CD4-positive, alpha-beta T cell treated with Interleukin-17A for 4 hours (primary cell): Measurements from ENCODE around the gene POLRMT.
"Not testable (repeated sequence)": the region's sequence is repeated elsewhere in the genome, so short reads cannot be mapped to it uniquely, and the experiment has no call there.

Experiments
- DNase-seq: peaks from one replicate; pipeline ENCODE4 v3.0.0-alpha.2; 2020; ENCODE audit warnings: mixed read lengths

The POLRMT gene

DNA sequence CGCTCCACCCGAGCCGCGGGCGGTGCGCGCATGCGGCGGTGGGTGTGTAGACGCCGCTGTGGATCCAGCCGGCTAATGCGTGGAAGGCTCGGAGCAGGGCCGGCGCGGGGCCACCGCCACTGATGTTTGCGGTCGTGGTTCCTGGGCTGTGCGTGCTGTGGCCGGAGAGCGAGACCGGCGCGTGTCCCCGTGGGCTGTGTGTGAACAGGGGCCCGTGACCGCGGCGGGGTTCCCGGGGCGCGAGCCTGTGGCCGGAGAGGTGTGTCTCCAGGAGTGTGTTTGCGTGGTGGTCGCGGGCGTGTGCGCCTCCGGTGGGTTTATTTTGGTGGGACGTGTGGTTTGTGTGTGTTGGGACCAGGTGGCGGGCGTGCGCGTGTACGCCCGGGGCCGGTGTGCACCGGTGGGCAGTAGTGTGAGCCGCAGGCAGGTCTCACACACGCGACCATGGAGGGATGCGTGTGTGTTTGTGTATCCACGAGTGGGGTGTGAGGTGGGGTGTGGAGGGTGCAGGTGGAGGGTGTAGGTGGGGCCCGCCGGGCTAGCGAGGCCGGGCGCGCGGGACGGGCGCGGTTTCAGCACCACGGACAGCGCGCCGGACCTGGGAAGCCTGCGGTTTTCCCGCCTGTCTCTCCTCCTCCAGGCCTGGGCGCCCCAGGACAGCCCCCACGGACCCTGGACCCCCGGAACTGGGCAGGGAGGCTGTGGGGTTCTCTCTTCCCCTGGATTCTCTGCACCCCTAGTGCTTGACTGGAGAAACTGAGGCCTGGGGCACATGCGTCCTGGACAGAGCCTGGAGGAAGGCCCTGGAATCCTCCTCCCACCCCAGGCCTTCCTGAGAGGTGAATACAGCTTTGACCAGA is 42.0 kb downstream of the POLRMT start:
- no peak for DNase-seq

GRCh38 chr19:590750-591098 is 42.6 kb downstream of the POLRMT start:
- DNase-seq, result no peak

- DNase-seq, result peak; percentile 47
Observed at GRCh38 chr19:590396-590745, 43.0 kb downstream of the POLRMT start.

- DNase-seq, result no peak
Observed at GRCh38 chr19:589693-590395, 43.5 kb downstream of the POLRMT start, which contains the start of gene HCN2. TSS of gene HCN2 (plus strand) at chr19:589881. CDS start at chr19:589946, 65 bp downstream.

GRCh38 chr19:588741-589692 is 44.3 kb downstream of the POLRMT start:
- DNase-seq, result no peak

- peak; percentile 74 for DNase-seq
Observed at GRCh38 chr19:588093-588740, 45.1 kb downstream of the POLRMT start.

DNA sequence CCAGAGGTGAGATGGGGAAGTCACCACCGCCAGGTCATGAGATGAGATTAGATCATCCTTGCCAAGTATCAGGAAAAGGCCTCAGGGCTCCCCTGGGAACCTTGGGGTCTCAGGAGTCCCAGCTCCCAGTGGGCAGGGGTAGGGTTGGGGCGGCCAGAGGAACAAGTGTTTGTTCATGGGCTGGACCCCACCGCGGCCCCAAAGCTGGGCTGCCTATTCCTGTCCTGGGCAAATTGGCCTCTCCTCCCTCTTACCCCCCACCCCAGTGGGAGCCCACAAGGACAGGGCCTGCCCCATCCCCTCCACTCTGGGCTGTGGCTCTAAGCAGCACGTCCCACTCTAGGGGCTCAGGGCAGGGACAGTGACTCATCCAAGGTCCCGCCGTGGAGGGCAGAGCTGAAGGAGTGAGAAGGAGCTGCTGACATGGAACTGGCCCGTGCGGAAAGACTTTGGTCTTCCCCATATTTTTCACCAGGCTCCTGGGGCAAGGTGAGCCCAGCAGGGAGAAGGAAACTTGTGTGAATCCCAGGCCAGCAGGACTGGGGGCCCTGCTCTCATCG is 47.7 kb downstream of the POLRMT start:
- no peak for DNase-seq

DNA sequence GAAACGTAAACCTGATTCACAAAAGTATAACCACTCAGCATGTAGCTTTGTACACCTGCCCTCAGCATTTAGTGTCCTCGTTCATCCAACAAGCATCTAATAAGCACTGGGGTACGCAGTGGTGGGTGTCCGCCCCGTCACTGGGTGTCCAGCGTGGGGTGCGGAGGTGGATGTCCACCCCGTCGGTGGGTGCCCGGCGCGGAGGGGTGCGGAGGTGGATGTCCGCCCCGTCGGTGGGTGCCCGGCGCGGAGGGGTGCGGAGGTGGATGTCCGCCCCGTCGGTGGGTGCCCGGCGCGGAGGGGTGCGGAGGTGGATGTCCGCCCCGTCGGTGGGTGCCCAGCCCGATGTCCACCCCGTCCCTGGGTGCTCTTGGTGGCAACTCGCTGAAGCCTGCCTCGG is 48.2 kb downstream of the POLRMT start:
- DNase-seq, result not testable (repeated sequence)

- peak; percentile 75 for DNase-seq
Observed at GRCh38 chr19:584240-585001, 48.9 kb downstream of the POLRMT start.

DNA sequence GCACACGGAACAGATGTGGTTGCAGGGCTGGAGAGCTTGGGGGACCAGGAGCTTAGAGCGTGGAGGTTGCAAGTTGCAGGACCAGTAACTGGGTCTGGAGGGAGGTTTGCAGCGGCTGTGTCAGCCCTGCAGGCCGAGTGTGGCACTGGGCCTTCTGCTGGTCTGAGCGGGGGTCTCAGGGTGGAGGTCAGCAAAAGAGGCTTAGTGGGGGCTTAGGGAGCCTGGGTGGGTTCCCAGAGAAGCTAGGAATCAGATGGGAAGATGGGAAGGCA is 49.4 kb downstream of the POLRMT start:
- DNase-seq, result no peak

- DNase-seq, result no peak
Observed at GRCh38 chr19:583198-583967, 50.0 kb downstream of the POLRMT start.

DNA sequence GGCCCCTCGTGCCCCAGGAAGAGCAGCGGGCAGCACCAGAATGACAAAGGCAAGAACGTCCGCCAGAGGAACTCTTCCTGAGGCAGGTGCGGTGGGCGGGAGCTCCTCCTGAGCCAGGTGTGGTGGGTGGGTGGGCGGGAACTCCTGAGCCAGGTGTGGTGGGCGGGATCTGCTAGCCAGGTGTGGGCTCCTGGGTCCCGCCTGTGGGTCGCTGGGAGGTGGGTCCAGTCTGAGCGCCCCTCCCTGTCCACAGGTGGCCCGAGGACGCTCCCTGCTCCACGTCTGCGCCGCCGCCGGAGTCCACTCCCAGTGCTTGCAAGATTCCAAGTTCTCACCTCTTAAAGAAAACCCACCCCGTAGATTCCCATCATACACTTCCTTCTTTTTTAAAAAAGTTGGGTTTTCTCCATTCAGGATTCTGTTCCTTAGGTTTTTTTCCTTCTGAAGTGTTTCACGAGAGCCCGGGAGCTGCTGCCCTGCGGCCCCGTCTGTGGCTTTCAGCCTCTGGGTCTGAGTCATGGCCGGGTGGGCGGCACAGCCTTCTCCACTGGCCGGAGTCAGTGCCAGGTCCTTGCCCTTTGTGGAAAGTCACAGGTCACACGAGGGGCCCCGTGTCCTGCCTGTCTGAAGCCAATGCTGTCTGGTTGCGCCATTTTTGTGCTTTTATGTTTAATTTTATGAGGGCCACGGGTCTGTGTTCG is 50.7 kb downstream of the POLRMT start:
- DNase-seq, result no peak

- no peak for DNase-seq
Observed at GRCh38 chr19:581399-582111, 51.8 kb downstream of the POLRMT start.

GRCh38 chr19:580274-580835 is 53.0 kb downstream of the POLRMT start:
- DNase-seq, result no peak

DNA sequence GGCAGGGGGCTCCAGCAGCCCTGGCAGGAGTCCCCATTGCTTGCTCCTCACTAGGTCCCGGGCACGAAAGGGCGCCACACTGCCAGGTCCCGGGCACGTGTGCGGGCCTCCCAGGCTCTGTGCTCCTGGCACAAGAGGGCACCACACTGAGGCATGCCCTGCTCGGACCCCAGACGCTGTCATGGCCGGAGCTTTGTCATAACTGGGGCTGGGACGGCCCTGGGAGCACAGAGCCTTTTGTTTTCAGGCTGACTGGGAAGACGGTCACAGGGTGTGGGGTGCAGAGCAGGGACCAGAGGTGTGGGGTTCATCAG is 53.5 kb downstream of the POLRMT start:
- DNase-seq, result no peak

- no peak for DNase-seq
Observed at GRCh38 chr19:579111-579841, 54.1 kb downstream of the POLRMT start.

DNA sequence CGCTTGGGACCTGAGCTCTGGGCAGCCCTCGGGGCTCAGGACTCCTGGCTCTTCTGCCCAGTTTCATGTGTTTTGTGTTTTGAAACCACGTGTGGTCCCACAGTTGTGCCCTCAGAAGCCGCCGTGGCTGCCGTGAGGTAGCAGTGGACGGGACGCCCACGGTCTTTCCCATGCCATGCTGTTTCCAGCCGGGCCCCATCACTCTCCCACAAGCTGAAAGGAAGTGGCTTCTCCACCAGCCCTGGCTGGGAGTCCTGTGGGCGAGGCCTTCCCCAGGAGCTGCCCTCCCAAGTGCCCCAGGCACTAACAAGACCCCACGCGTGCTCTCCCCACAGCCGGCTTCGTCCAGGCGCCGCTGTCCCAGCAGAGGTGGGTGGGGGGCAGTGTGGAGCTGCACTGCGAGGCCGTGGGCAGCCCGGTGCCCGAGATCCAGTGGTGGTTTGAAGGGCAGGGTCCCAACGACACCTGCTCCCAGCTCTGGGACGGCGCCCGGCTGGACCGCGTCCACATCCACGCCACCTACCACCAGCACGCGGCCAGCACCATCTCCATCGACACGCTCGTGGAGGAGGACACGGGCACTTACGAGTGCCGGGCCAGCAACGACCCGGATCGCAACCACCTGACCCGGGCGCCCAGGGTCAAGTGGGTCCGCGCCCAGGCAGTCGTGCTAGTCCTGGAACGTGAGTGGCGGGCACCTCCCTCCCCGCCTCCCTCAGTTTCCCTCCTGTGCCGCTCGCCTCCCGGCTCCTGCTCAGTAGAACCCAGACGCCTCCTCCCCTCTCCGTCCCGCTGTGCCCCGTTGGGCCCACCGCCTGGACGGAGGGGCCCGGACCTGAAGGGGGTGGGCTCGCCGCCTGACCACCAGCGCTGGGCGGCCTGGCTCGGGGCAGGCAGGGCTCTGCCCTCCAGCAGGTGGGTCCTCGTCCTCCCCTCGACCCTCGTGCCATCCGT is 55.6 kb downstream of the POLRMT start:
- DNase-seq, result no peak
